Measurements from ENCODE around the gene POLR3A. TPM values are rescaled to one million over a fixed set of nuclear protein-coding genes. Genes with fewer than 3 reads are reported as not detected.

Gene POLR3A
- total RNA-seq, 1 experiment from 2014 or later = 38.0 TPM

- H3T11ph ChIP-seq (ENCODE audit: low read length) = no peak overlapping the region
- H3K4ac ChIP-seq (ENCODE audit: low read depth, low read length) = no peak overlapping the region
- H3K18ac ChIP-seq (ENCODE audit: insufficient read length, low read depth, low read length) = no peak overlapping the region
- H3K27ac ChIP-seq (ENCODE audit: insufficient read length, low read depth, low read length) = peak overlapping the region; percentile 33
- no peak overlapping the region for H3K56ac ChIP-seq (ENCODE audit: insufficient read length, low read depth, low read length)
- no peak overlapping the region for H4K91ac ChIP-seq (ENCODE audit: insufficient read length, low read depth, low read length)
- H2BK20ac ChIP-seq (ENCODE audit: low read depth, low read length, poor library complexity, severe bottlenecking) = no peak overlapping the region
- no peak overlapping the region for H2BK120ac ChIP-seq (ENCODE audit: low read depth, low read length, poor library complexity, severe bottlenecking)
- peaks cover 2% of the 10 kb centered on the region; the same call in 1 of the 2 replicates for H3K4me1 ChIP-seq (ENCODE audit: insufficient read depth, low read length)
- no peak overlapping the region for H3K14ac ChIP-seq (ENCODE audit: insufficient read depth, low read length)
- H2AFZ ChIP-seq (ENCODE audit: low read length) = no peak overlapping the region
- H4K20me1 ChIP-seq (ENCODE audit: control insufficient read depth, insufficient read depth, insufficient read length) = peaks cover 5% of the 10 kb centered on the region
- no peak overlapping the region for H4K8ac ChIP-seq (replicated peaks; ENCODE audit: insufficient read length, low read depth, low read length)
- no peaks in the 10 kb centered on the region for H3K9me3 ChIP-seq (ENCODE audit: control insufficient read depth, low read depth, low read length)
- H3K27me3 ChIP-seq (ENCODE audit: insufficient read depth, low read length) = no peaks in the 10 kb centered on the region
- TF ChIP-seq CTCF (conservative IDR thresholded peaks at IDR 0.05) = no peak
- DNase-seq = no peak
- no peak overlapping the region for H2BK5ac ChIP-seq (ENCODE audit: insufficient read length, low read length)
- Mint-ChIP-seq H3K27me3 (ENCODE audit: low read depth) (no peaks in the 10 kb centered on the region), H3K36me3 (ENCODE audit: insufficient read depth in 1 of 3, low read depth in 3 of 3) (peaks cover 46 to 59% (median 57%) of the 10 kb centered on the region in 3 experiments), H3K4me1 (peaks cover 46 to 50% of the 10 kb centered on the region in 2 experiments), H3K9me3 (no peaks in the 10 kb centered on the region; a peak in 1 of 5 replicates), H3K27ac (peak overlapping the region in 1 of 3 experiments; percentile 96; a peak in 3 of 7 replicates), H3K4me3 (peak overlapping the region; percentile 97 to 99)
- H2AK5ac ChIP-seq (ENCODE audit: insufficient read length, low read length) = no peak overlapping the region
- H3K79me1 ChIP-seq (ENCODE audit: insufficient read depth, low read depth, low read length, poor library complexity, severe bottlenecking) = peaks cover 3% of the 10 kb centered on the region
- peaks cover 5% of the 10 kb centered on the region for H3K23me2 ChIP-seq (ENCODE audit: insufficient read length, low read depth, low read length, poor library complexity, severe bottlenecking)
- WGBS (ENCODE audit: extremely low coverage, insufficient read length, low lambda C conversion rate) = no CpG with 5 or more reads among the region's 5 CpGs
- H3K4me2 ChIP-seq (ENCODE audit: insufficient read depth, insufficient read length, low read length) = peak overlapping the region; percentile 96
- H2BK15ac ChIP-seq (ENCODE audit: low read depth, low read length) = no peak overlapping the region
- H2BK12ac ChIP-seq (ENCODE audit: insufficient read length, low read depth, low read length) = no peak overlapping the region
- no peak overlapping the region for H4K5ac ChIP-seq (ENCODE audit: insufficient read length, low read depth, low read length)
- peaks cover 26% of the 10 kb centered on the region for H3K79me2 ChIP-seq (ENCODE audit: insufficient read depth, low read length)
- no peak overlapping the region for H3K23ac ChIP-seq (ENCODE audit: insufficient read length, low read depth, low read length)
- peak overlapping the region; percentile 88 for H3K9ac ChIP-seq (ENCODE audit: extremely low read depth, insufficient read length, low read length)
Observed at GRCh38 chr10:78035025-78035424, 5.7 kb upstream of the POLR3A start.
